Choroid plexus epithelial cell (primary cell): ENCODE measurements around the gene TMCO5A.
A peak's percentile ranks its signal among the peaks of the same experiment; 100 is the strongest.

Experiments used
- DNase-seq: peaks from one replicate; pipeline ENCODE4 v3.0.0-alpha.2; 2010; ENCODE audit warnings: low read depth
- H3K4me3 ChIP-seq: 2 replicates; pipeline ENCODE4 v1.5.1; 2011; ENCODE audit warnings: low read depth, mild to moderate bottlenecking, control low read depth, low read length, moderate library complexity
- TF ChIP-seq, protein P1 (sequence below): conservative IDR thresholded peaks from 2 replicates; pipeline ENCODE4 v1.5.1; 2011; ENCODE audit warnings: low read depth, mild to moderate bottlenecking, control low read depth, inconsistent platforms, low read length, moderate library complexity

Gene TMCO5A

DNA sequence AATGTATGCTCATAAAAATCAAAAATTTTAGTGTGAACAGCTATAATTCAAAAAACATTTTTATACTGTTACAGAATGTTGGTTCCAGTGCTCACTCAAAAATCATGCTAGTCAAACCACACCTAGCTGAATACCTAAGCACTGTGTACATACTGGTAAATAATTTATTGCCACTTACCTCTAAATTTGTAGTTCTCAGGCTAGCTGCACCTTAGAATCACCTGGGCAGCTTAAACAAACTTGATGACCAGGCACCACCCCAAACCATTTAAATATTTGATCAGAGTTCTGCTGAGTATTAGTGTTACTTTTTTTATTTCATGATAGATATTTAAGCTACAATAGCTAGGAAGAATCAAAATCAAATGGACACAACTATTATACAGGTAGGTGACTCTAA lies 32.3 kb upstream of the TMCO5A start:
- H3K4me3 ChIP-seq, result no peak overlapping the region
- TF ChIP-seq, protein P1, sequence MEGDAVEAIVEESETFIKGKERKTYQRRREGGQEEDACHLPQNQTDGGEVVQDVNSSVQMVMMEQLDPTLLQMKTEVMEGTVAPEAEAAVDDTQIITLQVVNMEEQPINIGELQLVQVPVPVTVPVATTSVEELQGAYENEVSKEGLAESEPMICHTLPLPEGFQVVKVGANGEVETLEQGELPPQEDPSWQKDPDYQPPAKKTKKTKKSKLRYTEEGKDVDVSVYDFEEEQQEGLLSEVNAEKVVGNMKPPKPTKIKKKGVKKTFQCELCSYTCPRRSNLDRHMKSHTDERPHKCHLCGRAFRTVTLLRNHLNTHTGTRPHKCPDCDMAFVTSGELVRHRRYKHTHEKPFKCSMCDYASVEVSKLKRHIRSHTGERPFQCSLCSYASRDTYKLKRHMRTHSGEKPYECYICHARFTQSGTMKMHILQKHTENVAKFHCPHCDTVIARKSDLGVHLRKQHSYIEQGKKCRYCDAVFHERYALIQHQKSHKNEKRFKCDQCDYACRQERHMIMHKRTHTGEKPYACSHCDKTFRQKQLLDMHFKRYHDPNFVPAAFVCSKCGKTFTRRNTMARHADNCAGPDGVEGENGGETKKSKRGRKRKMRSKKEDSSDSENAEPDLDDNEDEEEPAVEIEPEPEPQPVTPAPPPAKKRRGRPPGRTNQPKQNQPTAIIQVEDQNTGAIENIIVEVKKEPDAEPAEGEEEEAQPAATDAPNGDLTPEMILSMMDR, result no peak
- DNase-seq, result no peak

DNA sequence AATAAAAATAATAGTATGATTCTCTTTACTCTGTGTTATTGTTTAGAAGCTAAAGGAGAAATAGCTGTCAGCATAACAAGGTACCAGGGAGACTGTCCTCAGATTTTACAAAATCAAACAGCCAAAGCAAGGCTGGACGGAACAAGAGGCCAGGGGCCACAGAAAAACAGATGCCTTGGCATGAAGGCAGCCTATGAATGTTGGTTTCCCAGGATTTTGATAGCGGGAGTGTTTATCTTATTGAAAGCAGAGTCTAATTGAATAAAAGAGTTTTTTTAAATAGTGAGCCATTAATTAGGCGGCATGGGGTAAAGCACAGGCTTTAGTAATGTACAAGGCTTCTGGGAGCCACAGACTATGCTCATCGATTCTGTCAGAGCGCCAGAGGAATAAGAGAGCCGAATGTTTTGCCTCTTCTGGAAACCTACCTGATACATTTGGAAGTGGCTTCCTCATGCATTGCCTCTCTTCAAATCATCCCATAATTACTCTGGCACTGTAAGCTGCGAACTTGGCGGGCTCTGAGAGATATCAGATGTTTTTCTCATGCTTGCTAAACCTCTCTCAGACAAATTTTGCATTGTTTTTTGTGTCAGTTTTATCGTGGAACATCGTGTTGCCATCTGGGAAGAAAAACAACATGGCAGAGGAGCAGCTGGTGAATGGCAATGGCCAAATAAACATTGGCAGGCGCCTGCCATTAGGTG lies 30.4 kb upstream of the TMCO5A start:
- peak; percentile 32 for DNase-seq
- no peak overlapping the region for H3K4me3 ChIP-seq
- TF ChIP-seq, protein P1, result no peak

DNA sequence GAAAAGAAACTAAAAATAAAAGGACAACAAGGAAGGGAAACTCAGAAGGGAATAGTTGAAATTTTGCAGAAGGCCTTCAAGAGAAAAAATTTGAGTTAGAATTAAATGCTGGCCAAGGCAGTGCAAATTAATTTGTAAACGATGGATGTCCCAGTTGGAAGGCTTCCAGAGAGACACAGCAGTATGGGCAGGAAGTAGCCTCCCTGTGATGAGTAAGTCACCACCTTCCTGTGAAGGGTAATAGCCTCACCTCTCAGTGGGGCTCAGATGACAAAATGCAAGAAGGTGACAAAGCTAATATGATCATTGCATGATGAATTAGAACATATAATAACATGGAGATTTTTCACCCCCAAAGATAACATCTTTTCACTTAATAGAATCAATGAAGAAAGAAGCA lies 27.3 kb upstream of the TMCO5A start:
- H3K4me3 ChIP-seq, result no peak overlapping the region
- DNase-seq, result peak; percentile 61
- TF ChIP-seq, protein P1, result no peak

DNA sequence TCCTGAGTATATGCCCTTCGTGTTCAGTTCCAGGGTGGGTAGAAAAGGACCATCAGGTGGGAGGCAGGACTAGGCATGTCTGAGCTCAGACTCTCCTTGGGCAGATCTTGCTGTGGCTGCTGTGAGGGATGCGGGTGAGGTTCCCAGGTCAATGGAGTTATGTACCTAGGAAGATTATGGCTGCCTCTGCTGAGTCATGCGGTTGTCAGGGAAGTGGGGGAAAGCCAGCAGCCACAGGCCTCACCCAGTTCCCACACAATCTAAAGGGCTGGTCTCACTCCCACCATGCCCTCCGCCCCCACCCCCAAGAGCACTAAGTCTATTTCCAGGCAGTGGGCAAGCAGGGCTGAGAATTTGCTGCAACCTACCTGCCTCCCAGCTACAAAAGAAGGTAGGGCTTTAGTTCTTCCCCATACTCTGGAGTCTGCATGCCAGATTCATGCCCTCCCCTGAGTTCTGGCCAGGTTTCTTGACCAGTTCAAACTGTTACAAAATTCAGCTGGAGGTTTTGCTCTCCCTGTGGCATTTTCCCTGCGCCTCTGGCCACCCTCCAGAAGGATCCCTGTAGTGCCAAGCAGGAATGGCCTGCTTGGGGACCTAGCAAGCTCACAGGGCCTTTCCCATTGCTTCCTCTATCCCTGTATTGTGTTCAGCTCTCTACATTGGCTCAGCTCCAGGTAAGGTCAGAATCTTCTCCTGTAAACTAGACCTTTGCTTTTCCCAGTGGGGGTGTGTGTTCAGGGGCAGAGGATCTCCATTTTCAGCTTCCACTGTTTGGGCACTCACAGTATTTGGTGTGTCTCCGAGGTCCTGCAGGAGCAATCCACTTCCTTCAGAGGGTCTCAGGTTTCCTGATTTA lies 12.7 kb upstream of the TMCO5A start:
- TF ChIP-seq, protein P1, result no peak
- peak; percentile 27 for DNase-seq
- H3K4me3 ChIP-seq, result no peak overlapping the region

DNA sequence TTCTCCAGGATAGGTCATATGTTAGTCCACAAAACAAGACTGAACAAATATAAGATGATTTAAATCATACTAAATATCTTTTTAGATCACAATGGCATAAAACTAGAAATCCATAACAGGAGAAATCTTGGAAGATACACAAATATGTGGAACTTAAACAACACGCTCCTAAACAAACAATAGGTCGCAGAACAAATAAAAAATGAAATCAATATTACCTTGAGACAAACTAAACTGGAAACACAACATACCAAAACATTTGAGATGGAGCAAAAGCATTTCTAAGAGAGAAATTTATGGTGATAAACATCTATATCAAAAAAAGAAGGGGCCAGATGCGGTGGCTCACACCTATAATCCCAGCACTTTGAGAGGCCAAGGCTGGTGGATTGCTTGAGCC lies 8.3 kb upstream of the TMCO5A start:
- no peak for DNase-seq
- H3K4me3 ChIP-seq, result no peak overlapping the region
- TF ChIP-seq, protein P1, result no peak

DNA sequence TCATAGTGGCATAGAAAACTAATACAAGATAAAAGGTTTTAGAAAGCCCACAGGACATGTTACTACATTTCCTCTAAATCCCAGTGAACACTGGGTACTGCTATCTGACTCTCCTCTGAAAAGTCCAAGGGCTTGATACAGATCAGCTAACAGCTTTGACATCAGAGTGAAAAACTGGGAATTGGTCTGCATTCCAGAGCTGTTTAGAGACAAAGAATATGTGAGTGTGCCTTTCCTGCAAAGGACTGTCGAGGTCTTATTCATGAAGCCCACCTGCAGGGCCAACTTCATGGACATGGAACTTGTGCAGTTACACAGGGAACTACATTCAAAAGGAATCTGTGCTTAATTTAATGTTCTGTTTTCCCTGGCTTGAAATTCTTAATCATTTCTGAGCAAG lies 5.2 kb upstream of the TMCO5A start:
- TF ChIP-seq, protein P1, result no peak
- DNase-seq, result no peak

More for the DNA sequence above, 5.2 kb upstream of the TMCO5A start:
- H3K4me3 ChIP-seq, result no peak overlapping the region
